Dedifferentiated amniotic fluid mesenchymal stem cell (primary cell): ENCODE data around the gene TRIM65.
"Not testable (repeated sequence)": the region's sequence is repeated elsewhere in the genome, so short reads cannot be mapped to it uniquely, and the experiment has no call there.

ENCODE experiments used
- DNase-seq: peaks from one replicate; pipeline ENCODE4 v3.0.0-alpha.2; 2016; ENCODE audit errors: extremely low spot score

TRIM65 gene

DNA sequence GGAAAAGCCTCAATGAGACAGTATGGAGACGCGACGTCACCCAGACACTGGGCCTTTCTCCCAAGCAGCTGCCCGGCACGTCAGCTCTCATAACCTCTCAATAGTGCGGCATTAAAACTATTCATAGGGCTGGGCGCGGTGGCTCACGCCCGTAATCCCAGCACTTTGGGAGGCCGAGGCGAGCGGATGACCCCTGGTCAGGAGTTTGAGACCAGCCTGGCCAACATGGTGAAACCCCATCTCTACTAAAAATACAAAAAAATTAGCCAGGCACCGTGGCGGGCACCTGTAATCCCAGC is 45.1 kb downstream of the TRIM65 start:
- DNase-seq: not testable (repeated sequence)

DNA sequence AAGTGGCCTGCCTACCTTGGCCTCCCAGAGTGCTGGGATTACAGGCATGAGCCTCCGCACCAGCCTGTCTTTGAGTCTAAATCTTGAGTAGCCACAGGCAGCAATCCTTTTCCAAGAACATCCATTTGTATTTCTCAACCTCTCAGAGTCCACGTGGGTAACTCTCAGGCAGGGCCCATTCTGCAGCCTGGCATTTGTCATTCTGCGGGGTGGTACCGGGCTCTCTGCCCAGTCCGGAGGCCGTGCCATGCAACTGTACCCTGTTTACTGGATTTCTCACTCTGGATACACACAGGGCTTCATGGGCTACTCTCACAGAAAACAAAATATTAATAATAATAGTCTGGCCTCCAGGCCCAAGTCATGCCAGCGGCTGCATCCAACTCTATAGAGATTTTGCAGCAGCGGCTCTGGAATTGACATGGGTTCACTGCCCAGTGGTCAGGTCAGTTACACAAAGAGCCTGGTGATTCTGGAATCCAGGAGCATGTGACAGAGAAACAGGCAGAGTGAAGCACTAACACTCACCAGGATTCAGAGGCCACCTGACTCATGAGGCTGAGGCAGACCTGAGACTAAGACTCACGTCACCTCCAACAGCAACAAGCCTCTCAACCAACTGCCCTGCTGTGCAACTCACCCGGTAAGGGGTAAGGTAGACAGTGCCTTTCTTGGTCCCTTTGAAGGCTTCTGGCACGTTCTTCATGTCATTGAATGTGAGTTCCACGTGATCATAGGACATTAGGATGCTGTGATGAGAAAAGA is 45.6 kb downstream of the TRIM65 start:
- DNase-seq: no peak

DNA sequence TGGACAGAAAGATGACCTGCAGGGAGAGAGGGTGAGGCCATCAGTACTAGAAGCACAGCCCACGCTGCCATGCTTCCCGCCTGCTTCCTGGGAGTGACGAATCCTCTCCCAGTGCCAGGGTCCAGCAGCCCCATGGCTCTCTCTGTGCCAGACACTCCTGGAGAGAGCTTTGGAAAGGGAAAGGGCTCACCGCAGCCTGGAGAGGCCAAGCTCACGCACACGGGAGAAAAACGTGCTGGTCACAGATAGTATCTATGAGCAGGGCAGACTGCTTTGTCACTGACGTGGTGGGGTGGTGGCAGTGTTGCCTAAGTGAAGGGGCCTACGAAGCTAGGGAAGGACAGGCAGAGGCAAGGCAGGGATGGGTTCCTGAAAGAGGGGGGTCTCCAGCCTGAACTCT is 47.0 kb downstream of the TRIM65 start:
- no peak for DNase-seq

DNA sequence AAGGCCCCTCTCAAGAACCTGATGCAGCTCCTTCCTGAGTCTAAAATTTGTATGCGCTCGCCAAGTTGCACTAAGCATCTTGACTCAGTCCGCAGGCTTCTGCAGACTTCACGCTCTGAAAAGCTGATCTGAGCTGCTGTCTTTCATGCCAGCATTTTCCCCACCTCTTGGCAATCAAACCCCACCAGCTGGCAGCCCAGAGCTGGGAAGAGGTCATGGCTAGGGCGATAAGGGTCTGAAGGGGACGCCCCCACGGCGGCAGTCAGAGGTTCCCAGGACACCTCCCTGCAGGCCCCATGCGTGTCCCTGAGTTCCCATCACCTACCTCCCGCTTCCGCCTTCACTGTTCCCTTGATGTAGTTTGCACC is 47.5 kb downstream of the TRIM65 start:
- DNase-seq: no peak

DNA sequence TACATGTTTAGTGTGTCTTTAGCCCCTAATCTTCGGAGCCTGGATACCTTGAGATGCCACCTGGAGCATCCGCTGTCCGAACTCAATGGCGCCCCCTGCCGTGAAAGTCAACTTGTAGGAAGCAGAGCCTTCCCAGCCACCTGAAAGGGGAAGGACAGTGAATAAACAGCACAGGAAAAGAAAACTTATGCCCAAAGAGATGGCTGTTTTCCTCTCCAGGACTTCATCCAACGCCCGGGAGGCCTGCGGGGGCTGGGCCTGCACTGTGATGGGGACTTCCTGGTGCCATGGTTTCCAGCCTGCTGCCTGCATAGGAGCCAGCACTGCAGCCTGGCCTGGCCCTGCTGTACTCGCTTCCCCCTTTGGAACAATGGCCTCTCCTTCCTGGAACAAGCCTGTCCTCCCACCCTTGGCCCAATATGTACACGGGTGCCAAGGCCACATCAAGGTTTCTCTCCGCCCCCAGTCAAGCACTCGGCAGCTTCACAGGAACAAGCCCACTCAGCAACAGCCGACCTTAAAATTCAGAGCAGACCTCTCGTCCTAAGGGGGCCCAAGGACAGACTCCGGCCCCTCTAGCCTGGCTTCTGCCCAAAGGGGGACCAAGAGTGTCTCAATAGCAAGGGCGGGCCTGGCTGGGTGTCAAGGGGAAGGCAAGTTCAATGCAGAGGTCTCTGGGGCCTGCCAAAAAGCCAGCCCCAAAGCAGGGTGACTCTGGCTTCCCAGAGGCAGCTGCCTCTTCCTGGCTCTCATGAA is 48.0 kb downstream of the TRIM65 start:
- DNase-seq: no peak

DNA sequence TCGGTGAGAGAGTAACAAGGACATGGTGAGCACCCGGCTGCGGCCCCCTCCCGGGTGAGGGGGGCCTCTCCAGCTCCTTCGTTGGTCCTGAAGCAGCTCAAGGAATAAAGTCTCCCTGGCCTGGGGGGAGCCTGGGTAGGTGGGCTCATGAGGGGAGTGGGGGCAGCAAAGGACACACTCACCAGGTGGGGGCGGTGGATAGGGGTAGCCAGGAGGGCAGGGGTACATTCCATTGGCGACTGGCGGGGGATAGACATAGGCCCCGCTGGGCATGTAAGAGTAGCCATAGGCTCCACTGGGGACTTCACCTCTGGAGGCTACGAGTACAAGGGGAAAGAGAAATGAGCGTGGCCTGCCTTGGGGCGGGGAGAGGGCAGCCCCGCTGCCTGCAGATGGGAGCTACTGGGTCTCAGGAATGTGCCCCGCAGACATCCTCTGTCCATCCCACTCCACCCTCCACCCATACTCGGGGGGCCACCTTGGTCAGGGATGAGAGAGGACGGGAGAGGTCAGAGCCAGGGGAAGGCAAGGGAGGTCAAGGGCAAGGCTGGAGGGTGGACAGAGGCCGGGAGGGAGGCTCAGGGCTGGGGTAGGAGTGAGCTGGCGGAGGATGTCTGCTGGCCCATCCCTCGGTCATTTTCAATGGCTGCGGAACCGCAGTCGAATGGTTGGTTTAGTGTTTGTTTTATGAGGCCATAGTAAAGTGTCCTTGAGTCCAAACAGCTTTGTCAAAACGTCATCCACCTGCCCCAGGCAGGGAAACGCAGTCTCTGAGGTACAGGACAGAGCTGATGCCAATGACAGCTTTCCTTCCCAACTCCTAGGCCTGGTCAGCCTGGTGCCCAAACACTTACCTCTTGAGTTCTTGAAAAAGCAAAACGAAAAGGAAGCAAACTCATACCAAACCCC is 48.9 kb downstream of the TRIM65 start:
- no peak for DNase-seq

DNA sequence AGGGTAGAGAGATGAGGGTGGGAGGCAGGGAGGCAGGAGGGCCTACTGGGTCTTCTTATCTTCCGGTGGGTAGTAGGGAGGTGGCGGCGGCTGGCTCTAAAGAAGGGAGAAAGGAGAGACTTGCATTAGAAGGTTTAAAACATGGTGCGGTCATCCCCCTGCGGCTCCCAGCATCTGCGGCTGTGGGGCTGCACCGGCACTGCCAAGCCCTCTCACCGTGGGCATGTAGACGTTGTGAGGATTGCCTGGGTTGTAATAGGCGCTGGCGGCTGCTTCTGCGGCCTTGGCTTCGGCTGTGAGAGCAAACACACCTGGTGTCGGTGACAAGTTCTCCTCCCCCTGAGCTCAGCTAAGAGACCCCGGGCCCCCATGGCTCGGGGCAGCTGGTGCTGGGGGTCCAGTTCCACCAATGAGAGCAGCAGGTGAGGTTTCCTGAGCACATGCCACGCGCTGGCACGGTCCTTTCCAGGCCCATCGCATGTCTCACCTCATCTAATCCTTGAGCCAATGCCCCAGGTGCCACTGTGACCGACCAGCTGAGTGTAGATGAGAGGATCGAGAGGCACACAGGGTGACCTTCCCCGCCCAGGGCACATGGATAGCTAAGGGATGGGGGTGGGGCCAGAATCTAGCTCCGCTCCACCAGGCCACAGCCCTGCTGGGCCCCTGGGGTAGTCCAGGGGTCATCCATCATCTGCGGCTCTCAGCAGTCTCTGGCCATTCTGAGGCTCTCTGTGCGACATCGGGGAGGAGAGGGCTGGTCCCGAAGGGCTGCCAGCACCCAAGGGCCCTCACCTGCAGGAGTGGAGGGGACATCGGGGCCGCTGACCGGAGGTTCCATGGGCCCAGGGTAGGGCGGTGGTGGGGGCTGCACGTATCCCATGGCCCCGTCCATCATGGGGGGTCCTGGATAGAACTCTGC is 49.8 kb downstream of the TRIM65 start:
- DNase-seq: no peak

DNA sequence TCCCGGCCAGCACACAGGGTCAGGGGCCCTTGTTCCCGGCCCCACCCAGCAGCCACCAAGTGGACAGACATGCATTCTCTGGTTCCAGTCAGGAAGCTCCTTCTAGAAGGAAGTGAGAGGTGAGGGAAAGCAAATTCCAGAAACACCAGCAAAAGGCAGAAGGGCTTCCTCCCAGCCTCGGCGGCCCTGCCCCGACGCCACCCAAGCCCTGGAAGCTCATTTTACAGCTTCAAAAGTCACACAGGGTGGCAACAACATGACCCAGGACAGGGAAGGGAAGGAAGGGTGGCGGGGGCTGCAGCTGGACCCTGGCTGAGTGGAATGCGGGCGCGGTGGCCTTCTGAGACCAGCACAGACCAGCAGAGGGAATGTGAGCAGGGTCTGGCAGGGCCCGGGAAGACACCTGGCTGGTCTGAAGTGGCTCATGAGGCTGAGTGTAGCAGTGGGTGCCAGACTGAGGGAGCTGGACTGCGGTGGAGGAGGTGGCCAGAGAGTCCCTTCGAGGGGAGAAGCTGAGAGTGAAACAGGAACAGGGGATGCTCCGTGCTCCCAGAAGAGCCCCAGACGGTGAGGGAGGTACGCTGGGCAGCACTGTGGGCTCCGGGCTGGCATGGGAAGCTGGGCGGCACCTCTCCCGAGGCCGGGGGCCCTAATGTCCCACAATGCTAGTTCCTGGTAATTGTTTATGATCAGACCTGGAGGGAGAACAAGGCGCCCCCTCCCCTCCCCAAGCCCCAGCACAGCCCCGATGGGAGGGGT is 50.6 kb downstream of the TRIM65 start:
- DNase-seq: no peak

DNA sequence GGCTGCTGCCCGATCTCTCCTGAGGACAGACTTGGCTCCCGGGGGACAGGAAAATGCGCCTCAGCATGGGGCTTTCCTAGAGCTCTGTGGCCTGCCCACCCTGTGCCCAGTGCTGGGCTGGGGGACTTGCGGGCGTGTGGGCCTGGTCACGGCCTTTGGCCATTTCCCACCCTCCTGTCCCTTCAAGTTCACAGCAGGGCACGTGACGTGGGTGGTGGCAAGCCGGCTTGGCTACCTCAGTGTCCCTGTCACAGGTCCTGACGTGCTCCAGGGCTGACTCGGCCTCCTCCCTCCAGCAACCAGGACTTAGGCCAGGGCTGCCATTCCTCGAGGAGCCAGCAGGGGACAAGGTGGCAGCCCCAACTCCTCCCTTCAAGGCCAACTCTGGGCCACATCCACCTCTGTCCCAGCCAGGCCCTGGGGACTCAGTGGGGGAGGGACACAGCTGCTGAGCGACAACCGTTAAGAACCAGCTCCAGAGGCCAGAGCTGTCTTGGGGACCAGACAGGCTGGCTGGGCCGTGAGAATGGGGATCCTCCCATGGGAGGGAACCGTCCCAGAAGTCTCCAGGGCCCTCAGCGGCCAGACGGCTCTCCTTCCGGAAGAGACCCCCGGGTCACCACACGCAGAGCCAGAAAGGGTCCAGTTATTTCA is 51.6 kb downstream of the TRIM65 start:
- peak; percentile 17 for DNase-seq

DNA sequence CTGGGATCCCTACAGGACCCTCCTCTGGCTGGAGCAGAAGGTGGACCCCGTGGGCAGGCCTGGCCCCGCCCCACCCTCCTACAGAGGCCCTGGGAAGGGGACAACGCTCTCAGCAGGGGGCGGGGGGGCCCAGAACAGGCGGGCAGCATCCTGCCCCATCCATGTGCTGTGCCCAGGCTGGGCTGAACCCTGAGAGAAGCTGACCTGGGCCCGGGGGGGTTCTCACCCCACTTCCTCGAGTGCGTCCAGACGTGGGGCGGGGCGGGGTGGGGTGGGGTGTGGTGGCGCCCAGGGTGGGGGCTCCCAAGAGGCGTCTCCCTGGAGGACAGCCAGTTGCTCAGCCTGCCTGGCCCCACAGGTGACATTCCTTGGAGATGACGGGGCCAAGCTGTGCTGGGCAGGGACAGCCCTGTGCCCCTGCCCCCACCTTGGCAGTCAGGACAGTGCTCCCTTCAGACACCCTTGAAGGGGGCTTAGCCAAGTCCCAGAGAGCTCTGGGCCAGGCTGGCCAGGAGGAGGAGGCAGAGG is 52.2 kb downstream of the TRIM65 start:
- no peak for DNase-seq

DNA sequence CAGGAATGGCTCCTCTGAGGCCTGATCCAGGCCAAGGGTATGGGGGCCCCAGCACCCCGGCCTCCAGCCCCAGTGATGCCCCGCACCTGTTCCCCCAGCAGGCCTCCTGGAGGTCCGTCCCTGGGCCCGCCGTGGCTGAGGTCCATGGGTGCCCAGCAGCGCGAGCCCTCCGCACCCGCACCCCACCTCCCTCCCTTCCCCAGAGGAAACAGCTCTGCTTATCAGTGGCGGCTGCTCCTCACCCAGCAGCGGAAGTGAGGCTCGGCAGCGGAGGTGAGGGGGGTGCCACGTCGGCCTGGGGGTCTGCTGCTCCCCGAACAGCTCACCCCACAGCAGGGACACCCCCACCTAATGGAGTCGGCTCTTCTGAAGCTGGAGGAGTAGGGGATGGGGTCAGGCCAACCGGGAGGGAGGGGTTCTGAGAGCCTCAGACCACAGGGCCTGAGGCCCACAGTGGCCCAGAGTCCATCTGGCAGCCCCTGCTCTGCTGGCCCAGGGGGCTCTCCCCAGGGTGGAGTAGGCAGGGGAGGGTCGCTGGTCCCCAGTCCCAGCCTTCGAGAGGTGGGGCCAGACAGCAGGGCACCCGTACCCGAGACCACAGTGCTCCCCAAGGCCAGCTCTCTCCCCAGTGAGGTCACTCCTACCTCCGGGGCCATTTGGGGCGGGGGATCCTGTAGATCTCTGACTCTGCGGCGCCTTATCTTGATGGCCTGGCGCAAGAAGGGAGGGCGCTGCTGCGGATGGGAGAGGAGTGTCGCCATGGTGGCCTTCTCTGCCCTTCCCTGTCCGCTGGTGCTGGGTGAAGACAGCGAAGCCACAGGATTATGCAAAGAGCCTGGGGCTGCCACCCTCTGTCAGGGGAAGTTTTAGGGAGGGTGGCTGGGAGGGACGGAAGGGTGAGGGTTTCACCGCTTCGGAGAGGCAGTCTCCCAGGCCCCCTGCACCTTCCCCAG is 52.9 kb downstream of the TRIM65 start, which contains the start of gene UNC13D:
Gene UNC13D, minus strand, starts transcription at position 828 of the 953 bp plus-strand sequence. Its CDS starts 67 bp downstream, at position 761.
- DNase-seq: no peak

DNA sequence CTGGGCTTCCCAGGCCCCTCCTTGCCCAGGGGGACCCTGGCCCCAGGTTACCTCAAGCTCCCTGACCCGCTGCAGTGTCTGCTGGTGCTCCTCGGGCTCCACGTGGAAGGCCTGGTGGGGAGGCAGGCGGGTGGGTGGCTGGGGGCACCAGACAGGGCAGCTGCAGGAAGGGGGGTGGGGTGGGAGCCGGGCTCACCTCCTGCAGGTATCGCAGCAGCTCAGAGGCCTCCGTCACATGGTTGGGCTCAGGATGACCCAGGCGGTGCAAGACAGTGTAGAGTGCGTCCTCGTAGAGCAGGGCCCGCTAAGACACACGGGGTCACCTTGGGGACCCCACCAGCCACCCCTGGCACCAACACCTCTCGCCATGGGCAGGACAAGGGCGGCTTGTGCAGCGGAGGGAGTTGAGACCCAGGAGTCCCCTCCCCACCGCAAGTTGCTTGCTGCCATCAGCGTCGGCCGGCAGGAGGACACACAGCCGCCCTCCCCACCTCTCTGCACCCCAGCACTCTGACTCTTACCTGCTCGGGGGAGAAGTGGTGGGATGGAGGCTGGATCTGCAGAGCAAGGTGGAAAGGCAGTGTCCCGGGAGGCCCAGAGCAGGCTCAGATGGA is 53.7 kb downstream of the TRIM65 start:
- DNase-seq: no peak

DNA sequence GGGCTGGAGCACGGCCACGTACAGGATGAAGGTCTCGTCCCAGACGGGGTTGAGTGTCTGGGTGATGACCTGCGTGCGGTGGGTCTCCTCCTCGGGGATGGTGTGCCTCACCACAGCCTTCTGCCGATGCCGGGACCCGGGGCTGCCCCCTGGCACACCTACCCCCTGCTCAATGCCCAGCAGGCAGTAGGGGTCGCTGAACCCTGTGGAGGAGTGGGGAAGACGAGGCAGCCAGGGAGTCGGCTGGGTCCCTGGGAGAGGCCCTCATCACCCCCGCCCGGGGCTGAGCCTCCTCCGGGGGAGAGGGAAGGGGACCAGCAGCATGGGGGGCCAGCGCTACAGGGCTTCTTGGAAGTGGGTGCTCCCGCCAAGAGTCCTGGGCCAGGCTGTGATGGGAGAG is 54.3 kb downstream of the TRIM65 start:
- no peak for DNase-seq

DNA sequence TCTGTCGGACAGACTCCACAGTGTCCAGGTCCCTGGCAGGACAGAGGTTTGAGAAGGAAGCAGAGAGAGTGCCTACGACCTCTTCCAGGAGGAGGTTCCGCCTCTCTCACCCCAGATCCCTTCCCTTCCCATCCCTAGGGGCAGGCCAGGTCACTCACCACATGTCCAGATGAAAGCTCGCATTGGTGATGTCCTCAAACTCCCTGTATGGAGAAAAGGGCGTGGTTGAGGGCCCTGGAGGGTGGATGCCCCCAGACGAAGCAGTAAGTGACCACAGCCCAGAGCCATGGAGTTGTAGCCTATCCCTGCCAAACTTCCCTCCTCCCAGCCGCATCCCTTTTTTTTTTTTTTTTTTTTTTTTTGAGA is 56.0 kb downstream of the TRIM65 start:
- no peak for DNase-seq

DNA sequence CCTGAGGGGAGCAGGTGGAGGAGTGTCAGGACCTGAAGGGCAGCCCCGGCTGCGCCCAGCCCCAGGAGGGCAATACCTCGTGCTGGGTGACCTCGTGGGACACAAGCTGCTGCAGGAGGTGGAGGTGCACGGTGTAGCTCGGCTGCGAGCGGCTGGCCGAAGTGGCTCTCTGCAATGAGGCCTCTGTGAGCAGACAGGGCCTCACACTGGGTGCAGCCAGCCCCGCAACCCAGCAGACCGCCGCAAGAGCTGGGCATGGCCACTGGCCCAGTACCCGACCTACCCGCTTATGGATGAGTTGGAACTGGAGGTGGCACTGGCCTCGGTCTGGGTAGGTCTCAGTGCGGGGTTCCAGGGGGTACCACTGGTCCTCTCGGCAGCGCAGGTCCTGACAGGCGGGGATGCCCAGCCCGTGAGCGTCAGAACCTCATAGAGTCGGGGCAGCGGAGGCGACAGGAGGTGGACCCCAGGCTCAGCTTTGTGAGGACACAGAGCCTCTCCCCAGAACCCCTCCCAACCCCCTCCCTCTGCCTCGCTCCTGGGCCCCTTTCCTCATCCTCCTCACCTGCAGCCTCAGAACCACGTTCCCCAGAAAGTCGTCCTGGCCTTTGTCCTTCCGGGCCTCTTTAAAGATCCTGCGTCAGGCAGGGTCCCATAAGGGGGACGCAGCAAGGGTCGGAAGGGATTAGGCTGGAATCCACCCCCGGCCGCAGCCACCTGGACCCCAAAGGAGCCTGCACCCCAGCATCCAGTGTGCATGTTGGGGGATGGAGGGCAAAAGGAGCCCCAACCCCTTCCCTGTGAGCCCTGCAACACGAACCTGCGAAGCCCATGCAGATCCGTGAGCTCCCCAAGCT is 56.6 kb downstream of the TRIM65 start:
- DNase-seq: no peak
